ENCODE data around the gene AP1S2.

The AP1S2 gene

DNA sequence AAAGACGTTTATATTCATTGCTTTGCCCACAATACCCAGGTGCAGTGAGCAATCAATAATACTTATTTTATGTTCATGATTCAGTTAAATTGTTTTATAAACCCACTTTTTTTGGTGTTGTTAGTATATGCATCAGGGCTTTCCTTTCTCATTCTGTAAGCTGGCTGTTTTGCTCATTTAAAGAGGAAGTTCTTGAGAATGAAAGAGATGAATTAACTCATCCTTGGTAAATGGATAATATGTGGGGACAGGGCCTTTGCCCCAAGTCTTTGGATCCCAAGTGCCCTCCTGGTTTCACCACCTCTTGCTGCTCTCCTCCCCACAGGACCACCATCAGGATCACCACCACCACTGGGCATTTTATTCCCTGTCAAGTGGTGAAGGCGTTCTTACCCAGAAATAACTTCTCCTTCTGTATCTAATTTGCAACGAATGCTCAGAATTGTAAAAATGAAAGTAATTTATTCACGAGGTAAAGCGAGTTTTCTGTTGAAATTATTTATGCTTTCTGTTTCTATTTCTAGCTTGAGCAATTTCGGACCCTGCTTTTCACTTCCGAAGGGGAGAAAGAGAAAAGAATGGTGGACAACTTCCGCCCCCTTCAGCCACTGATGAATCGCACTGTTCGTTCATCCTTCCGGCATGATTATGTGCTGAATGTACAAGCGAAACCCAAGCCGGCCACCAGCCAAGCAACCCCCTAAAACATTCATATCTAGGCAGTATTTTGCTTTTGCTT lies 72.5 kb downstream of the AP1S2 start:
- Histone ChIP-seq H3K9me3 (ENCODE audit: insufficient read depth, low read depth, low read length) (no peaks in the 10 kb centered on the region), H2AFZ (ENCODE audit: low read length) (no peak overlapping the region), H3K9ac (ENCODE audit: low read depth, low read length, poor library complexity, severe bottlenecking) (no peak overlapping the region), H3K4me2 (ENCODE audit: low read depth, low read length, poor library complexity, severe bottlenecking) (no peak overlapping the region), H3K36me3 (ENCODE audit: insufficient read depth, low read length) (peaks cover 9% of the 10 kb centered on the region; the same call in 1 of the 2 replicates), H3F3A (ENCODE audit: low read depth) (no peaks in the 10 kb centered on the region), H4K20me1 (ENCODE audit: insufficient read depth, low read length, poor library complexity, severe bottlenecking) (no peaks in the 10 kb centered on the region), H3K27me3 (ENCODE audit: insufficient read depth, low read length, poor library complexity, severe bottlenecking) (no peaks in the 10 kb centered on the region), H3K9me2 (replicated peaks; ENCODE audit: low read depth, low read length) (no peaks in the 10 kb centered on the region), H3K4me3 (ENCODE audit: low read length, poor library complexity, severe bottlenecking) (no peak overlapping the region), H3K4me1 (ENCODE audit: insufficient read depth, low read length, poor library complexity, severe bottlenecking) (no peaks in the 10 kb centered on the region), H3K79me2 (ENCODE audit: insufficient read depth, low read length) (no peaks in the 10 kb centered on the region)
- TF ChIP-seq, protein P1, sequence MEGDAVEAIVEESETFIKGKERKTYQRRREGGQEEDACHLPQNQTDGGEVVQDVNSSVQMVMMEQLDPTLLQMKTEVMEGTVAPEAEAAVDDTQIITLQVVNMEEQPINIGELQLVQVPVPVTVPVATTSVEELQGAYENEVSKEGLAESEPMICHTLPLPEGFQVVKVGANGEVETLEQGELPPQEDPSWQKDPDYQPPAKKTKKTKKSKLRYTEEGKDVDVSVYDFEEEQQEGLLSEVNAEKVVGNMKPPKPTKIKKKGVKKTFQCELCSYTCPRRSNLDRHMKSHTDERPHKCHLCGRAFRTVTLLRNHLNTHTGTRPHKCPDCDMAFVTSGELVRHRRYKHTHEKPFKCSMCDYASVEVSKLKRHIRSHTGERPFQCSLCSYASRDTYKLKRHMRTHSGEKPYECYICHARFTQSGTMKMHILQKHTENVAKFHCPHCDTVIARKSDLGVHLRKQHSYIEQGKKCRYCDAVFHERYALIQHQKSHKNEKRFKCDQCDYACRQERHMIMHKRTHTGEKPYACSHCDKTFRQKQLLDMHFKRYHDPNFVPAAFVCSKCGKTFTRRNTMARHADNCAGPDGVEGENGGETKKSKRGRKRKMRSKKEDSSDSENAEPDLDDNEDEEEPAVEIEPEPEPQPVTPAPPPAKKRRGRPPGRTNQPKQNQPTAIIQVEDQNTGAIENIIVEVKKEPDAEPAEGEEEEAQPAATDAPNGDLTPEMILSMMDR (conservative IDR thresholded peaks at IDR 0.05; ENCODE audit: low read length), result no peak
- no peak for TF ChIP-seq EZH2phosphoT487 (IDR thresholded peaks at IDR 0.05; ENCODE audit: borderline replicate concordance)

All from Loucy (cell line).